CD4-positive, alpha-beta T cell treated with Interleukin-17A for 4 hours (primary cell): ENCODE measurements around the gene CSTPP1.
"Not testable (repeated sequence)": the region's sequence is repeated elsewhere in the genome, so short reads cannot be mapped to it uniquely, and the experiment has no call there.

ENCODE experiments used
- DNase-seq: peaks from one replicate; pipeline ENCODE4 v3.0.0-alpha.2; 2020; ENCODE audit warnings: mixed read lengths

Gene CSTPP1

DNA sequence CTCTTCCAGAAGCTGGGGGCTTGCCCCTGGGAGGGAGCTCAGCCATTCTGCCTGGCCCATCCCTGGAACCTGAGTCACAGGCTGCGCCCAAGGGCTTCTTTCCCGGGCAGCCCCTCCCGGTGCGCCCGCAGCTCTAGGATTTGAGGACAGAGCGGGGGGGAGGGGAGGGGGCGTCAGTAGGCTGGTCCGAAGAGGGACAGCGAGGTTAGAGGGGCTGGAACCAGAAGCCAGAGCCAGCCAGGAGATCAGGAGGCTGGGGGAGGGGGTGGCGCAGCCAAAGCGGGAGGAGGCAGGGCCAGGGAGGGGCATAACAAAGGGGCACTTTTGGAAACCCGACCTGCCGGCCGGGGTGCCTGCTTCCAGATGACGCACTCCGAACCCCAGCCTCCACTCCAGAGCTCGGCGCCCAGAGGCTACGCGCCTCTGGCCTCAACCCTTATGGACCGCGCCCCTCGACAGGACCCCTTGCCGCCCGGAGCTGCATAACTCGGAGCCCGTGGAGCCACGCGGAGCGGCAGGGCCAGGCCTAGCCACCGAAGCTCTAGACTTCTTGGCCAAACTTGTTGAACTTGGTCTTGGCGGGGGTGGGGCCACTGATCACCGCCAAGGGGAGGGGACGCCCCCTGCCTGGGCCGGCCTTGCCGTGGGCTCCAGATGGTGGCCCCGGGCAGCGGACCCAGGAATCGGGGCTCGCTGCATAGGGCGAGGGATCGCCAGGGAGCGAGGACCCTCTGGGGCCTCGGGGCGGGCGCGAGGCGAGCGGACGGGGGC is 248.9 kb downstream of the CSTPP1 start:
- DNase-seq, result no peak

DNA sequence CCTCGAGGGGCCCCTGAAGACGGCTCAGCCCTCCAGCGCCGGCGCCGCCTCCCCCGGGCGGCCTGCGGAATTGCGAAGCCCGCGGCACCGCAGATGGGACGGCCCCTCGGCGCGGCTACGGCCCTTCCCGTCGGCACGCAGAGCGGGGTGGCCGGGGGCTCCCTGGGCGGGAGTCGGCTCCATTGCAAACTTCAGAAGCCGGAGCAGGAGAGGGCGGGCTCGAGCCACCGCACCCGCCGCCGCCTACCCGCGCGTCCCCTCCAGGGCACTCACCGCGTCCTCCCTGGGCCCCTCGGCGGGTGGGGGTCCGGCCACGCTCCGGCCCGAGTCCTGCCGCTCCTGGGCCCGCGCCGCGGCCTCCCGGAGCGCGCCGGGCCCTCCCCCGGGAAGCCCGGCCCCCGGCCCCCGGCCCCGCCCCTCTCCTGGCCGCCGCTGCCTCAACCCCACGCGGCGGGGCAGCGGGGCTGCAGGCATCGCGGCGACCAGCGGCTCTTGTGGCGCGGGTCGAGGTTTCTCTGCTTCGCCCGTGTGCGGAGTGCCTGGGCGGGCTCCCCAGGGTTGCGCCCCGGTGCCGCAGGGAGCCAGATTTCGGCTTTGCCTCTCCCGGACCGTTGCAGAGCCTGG is 249.6 kb downstream of the CSTPP1 start, which contains the start of gene PACSIN3:
TSS of gene PACSIN3 (minus strand) at position 359 of the 624 bp plus-strand sequence. CDS start 3,707 bp downstream, outside the sequence.
- peak; percentile 70 for DNase-seq

DNA sequence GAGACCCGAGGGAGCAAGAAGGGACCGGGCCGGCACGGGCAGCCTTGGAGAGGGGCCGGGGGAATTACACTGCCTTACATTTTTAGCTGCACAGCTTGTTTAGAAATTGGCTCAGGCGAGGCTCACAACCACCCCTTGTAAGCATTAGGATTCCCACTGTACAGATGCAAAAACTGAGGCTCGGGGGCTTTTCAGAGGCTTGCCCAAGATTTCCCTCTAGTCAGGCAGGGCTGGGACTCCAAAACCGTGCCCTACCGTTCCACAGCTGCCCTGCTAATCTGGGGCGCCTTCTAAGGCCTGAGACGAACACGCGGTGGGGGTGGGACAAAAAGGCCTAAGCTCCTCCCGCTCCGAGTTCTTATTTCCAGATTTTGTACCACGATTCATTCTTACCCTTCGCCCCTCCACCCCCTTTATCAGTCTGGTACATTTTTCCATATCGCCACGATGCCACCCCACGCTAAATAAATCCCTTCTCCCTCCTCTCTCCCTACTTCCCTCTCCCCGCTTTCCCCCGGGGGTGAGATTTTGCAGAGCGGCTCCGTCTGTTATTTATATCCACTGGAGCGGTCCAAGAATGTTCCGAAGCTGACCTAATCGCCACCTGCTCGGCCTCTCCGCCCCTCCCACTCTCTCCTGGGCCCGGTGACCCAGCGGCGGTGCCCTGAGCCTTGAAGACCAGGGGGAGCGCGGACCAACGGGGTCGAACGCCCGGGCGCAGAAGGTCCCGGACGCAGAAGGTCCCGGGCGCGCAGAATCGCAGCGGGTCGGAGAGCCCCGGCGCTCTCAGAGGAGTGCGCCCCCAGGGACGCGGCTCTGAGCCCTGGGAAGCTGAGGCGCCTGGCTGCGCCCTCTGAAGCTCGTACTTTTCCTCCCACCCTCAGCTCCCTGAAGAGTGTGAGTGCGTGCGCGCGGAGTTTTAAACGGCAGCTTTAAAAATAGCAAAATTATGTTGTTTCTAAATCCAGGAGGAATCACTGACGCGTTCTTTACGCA is 250.4 kb downstream of the CSTPP1 start:
- peak; percentile 66 for DNase-seq

DNA sequence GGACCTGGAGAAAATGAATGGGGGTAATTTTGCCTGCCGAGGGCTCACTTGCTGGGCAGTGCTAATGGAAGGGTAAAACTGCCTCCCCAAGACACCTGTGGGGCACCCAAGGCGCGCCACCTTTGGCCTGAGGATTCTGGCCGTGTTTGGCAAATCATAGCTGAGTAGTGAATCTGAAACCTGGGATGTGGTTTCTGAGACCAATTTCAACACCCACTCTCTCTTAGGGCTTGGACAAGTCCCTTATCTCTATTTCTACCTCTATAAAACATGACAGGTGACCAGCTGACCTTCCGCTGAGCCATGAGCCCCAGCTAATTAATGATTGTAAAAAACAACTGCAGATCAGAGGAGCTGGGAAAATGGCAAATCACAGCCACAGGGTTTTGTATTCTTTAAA is 251.2 kb downstream of the CSTPP1 start:
- no peak for DNase-seq

DNA sequence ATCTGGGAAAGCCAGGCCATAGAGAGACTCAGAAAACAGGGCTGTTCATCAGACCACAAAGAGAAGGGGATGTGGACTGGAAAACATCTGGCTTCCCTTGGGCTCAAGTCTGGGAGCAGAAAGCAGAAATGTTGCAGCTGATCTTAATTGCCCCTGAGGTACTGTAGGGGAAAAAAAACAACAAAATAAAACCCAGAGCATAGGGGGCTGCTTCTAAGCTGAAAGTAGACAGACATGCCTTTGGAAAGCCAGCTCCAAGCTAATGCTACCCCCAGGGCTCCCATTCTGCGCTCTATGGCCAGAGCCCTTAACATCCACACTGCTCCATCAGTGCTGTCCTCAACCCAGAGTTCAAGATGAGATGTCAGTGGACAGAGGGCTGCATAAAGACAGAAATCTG is 251.7 kb downstream of the CSTPP1 start:
- DNase-seq, result no peak

DNA sequence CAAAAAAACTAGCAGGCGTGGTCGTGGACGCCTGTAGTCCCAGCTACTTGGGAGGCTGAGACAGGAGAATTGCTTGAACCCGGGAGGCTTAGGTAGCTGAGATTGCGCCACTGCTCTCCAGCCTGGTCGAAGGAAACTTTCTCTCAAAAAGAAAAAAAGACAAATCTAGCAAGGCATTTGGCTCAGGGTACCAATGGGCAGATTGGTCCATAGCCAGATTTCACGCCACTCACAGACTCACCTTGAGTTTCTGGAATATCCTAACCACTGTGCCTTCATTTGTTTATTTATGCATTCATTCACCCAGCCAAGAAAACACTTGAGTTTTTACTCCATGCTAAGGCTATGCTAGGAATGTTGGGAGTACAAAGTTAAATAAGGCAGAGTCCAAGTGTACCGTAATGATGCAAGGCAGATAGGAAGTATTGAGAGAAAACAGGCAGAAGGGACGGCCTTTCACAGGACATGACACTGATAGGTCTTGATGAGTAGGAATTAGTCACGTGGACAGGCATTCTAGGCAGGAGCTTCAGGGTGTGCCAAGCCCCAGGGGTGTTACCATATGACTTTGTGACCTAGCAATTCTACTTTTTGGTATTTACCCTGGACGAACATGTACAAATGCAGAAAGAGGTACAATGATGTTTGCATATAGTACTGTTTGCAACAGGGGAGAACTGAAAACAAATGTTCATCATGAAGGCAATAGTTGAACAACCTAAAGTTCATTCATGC is 252.7 kb downstream of the CSTPP1 start:
- DNase-seq, result no peak

DNA sequence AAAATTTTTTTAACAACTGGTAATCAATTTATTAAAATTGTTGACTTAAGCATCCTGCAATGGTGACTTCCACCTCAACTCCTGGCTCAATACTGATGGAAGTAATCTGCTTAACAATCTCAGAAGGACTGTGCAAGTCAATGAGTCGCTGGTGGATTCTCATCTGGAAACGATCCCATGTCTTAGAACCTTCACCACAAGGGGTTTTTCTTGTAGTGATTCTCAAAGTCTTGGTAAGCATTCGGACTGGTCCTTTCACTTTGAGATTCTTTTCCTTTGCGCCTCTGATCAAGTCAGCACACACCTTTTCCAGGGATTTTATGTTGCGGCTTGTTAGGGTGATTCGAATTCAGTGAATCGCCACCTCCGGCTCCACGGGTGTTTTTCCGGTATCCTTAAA is 254.6 kb downstream of the CSTPP1 start:
- not testable (repeated sequence) for DNase-seq

DNA sequence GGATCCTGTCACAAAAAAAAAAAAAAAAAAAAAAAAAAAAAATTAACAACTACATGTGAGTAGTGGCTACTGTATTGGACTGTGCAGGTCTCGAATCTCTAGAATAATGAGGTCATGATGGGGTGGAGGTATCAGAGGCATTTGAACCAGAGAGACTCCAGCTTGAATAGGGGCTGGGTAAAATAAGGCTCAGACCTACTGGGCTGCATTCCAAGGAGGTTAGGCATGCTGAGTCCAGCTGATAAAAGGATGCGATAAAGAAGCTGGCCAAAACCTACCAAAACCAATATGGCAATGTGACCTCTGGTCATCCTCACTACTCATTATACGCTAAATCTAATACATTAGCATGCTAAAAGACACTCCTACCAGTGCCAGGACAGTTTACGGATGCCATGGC is 255.6 kb downstream of the CSTPP1 start:
- no peak for DNase-seq

DNA sequence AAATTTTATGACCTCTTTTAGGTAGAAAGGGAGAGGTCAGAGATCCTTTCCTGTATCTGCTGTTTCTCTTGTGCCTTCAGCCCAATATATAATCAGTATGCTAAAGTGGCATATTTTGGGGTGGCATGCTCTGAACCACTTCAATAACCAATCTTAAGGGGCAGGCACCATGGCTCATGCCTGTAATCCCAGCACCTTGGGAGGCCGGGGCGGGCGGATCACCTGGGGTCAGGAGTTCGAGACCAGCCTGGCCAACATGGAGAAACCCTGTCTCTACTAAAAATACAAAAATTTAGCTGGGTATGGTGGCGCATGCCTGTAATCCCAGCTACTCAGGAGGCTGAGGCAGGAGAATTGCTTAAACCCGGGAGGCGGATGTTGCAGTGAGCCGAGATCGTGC is 261.6 kb downstream of the CSTPP1 start:
- DNase-seq, result not testable (repeated sequence)

DNA sequence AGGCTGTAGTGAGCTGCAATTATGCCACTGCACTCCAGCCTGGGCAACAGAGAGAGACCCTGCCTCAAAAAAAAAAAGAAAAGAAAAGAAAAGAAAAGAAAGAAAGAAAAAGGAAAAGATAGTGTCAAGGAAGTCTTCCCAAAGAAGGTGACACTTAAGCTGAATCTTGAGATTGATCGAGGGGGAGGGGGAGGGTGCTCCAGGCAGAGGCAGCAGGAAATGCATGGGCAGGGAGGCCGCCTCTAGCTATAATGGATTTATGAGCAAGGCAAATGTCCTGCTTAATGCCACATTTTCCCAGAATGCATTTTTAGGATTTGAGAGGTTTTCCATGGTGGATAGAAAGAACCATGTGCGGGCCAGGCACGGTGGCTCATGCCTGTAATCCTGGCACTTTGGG is 264.5 kb downstream of the CSTPP1 start:
- no peak for DNase-seq

DNA sequence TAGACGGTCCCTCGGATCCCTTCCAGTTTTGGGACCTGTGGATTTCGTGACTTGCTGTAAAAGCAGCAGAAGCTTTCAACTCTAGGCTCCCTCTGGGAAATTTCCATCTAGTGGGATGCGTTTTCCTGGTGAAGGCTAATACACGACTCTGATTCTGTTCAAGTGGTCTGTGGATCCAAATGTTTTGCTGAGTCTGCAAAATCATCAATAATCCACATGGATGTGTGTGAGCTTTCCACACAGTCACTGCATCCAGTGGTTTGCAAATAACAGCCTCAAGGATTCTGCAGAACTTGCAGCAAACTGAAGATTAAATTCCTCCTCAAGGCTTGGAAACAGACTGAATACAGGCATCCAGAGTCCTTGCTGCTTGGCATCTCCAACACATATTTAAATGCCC is 266.0 kb downstream of the CSTPP1 start:
- no peak for DNase-seq

DNA sequence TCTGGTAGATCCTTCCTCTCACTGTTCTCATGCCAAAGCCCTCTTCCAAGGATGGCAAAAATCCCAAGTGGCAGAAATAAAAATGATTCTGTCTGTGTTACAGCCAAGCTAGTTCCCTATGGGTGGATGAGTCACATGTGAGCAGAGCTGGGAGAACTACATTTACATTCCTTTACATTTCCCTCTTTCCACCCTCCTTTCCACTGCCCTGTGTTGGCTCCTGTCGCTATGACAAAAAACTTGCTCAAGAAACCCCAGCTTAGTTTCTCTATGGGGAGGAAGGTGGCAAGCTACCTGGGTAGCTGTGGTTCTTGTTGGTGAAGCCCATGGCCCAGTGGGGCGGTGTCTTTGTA is 268.1 kb downstream of the CSTPP1 start:
- no peak for DNase-seq

DNA sequence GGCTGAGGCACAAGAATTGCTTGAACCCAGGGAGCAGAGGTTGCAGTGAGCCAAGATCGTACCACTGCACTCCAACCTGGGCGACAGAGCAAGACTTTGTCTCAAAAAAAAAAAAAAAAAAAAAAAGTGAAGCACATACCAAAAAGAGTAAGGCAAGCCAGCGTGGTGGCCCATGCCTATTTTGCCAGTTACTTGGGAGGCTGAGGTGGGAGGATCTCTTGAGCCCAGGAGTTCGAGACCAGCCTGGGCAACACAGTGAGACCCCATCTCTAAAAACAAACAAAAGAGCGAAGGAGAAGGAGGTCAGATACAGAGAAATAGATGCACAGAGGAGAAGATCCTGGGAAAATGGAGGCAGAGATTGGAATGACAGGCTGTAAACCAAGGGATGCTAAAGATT is 270.0 kb downstream of the CSTPP1 start:
- DNase-seq, result not testable (repeated sequence)

DNA sequence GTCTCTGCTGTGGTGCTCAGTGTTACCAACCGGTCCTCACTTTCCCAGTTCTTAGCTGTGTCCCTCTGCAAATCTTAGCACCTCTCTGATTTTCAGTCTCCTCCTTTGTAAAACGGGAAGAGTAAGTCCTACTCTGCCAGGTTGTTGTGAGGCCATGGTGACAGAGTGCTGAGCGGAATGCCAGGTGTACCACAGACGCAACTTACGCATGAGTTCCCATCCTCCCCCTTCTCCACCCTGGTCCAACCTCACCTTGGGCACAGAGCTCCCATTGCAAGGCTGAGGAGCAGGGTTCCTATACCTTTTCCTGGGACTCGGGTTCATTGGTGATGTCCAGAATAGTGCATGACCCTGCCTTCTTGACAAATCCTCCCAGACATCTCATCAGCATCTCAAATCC is 270.9 kb downstream of the CSTPP1 start:
- DNase-seq, result no peak

DNA sequence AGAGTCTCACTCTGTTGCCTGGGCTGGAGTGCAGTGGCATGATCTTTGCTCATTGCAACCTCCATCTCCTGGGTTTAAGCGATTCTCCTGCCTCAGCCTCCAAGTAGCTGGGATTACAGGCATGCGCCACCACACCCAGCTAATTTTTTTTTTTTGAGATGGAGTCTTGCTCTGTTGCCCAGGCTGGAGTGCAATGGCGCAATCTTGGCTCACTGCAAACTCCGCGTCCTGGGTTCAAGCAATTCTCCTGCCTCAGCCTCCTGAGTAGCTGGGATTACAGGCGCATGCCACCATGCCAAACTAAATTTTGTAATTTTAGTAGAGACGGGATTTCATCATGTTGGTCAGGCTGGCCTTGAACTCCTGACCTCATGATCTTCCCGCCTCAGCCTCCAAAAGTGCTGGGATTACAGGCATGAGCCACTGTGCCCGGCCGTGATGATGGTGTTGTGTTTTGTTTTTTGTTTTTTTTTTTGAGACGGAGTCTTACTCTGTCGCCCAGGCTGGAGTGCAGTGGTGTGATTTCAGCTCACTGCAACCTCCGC is 271.5 kb downstream of the CSTPP1 start:
- not testable (repeated sequence) for DNase-seq

DNA sequence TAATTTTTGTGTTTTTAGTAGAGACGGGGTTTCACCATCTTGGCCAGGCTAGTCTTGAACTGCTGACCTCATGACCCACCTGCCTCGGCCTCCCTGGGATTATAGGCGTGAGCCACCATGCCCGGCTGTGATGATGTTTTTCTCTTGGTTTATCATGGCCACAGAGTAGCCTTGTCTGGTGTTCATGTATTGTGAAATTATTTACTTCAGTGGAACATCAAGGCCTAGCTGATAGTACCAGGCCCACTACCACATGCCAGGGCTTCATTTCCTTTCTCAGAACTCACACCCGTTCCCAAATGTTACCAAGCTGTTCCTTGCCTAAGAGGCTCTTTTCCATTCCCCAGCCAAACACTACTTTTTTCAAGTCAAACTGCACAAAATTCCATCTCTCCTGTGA is 272.1 kb downstream of the CSTPP1 start:
- DNase-seq, result no peak
